HFF-Myc (cell line): Measurements from ENCODE around the gene SEMA4B.

Experiments
- DNase-seq: peaks from one replicate; pipeline ENCODE4 v3.0.0-alpha.2; 2011; ENCODE audit warnings: low read depth; ENCODE audit errors: extremely low read depth
- H3K4me3 ChIP-seq: replicated peaks from 2 replicates; pipeline ENCODE4 v1.5.1; 2011; ENCODE audit warnings: low read depth, mild to moderate bottlenecking, control low read depth, low read length
- TF ChIP-seq, protein P1 (sequence below): IDR thresholded peaks from 2 replicates; pipeline ENCODE4 v1.5.1; 2012; ENCODE audit warnings: mild to moderate bottlenecking, low read depth, low read length, control low read depth; ENCODE audit errors: missing control alignments

The SEMA4B gene

DNA sequence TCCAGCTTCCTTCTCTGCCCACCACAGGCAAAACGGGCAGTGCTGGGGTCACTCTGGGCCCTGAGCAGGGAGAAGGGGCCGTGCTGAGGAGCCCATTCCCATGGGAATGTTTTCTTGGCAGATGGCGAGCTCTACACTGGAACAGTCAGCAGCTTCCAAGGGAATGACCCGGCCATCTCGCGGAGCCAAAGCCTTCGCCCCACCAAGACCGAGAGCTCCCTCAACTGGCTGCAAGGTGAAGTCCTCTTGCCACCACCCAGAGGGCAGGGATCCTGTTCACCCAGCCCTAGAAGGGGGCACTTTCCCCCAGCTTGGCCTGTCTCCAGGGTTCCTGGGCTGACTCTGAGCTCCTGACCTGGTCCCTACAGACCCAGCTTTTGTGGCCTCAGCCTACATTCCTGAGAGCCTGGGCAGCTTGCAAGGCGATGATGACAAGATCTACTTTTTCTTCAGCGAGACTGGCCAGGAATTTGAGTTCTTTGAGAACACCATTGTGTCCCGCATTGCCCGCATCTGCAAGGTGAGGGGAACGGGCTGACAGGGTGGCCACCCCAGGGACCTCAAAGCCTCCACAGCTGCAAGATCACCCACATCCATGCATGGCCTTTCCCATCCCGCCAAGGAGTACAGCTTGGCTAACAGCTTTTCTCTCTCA lies 20.2 kb downstream of the SEMA4B start:
- TF ChIP-seq, protein P1, sequence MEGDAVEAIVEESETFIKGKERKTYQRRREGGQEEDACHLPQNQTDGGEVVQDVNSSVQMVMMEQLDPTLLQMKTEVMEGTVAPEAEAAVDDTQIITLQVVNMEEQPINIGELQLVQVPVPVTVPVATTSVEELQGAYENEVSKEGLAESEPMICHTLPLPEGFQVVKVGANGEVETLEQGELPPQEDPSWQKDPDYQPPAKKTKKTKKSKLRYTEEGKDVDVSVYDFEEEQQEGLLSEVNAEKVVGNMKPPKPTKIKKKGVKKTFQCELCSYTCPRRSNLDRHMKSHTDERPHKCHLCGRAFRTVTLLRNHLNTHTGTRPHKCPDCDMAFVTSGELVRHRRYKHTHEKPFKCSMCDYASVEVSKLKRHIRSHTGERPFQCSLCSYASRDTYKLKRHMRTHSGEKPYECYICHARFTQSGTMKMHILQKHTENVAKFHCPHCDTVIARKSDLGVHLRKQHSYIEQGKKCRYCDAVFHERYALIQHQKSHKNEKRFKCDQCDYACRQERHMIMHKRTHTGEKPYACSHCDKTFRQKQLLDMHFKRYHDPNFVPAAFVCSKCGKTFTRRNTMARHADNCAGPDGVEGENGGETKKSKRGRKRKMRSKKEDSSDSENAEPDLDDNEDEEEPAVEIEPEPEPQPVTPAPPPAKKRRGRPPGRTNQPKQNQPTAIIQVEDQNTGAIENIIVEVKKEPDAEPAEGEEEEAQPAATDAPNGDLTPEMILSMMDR: peak; percentile 84
- DNase-seq: no peak
- H3K4me3 ChIP-seq: no peak overlapping the region

DNA sequence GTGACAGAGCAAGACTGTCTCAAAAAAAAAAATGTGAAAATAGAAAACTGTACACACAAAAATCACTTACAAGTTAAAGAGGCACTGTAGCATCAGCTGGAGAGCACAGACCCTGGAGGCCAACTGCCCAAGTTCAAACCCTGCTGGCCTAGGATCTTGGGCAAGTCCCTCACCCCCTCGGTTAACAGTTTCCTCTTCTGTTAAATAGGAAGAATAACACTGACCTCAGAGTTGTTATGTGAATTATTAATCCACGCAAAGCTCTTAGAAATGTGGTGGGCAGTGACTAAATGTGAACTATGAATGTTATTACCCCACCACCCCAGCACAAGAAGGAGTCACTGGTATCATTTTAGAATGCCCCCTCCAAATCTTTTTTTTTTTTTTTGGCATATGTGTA lies 21.4 kb downstream of the SEMA4B start:
- H3K4me3 ChIP-seq: no peak overlapping the region
- TF ChIP-seq, protein P1: no peak
- no peak for DNase-seq

DNA sequence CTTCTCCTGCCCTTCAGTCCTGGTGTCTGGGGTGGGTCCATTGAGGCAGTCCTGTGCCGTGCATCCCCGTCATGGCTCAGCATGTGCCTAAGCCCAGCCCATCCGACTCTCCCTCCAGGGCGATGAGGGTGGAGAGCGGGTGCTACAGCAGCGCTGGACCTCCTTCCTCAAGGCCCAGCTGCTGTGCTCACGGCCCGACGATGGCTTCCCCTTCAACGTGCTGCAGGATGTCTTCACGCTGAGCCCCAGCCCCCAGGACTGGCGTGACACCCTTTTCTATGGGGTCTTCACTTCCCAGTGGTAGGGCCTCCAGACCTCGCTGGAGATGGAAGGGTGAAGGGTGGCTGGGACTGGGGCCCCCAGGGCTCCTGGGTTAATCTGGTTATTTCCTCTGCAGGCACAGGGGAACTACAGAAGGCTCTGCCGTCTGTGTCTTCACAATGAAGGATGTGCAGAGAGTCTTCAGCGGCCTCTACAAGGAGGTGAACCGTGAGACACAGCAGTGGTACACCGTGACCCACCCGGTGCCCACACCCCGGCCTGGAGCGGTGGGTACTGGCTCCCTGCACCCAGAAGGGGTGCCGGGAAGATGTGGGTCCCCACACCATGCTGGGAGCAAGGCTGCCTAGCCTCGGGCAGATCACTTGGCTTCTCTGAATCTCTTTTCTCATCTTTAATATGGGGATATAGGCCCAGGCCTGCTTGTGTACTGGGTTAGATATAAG lies 22.5 kb downstream of the SEMA4B start:
- no peak overlapping the region for H3K4me3 ChIP-seq
- DNase-seq: no peak
- TF ChIP-seq, protein P1: no peak

DNA sequence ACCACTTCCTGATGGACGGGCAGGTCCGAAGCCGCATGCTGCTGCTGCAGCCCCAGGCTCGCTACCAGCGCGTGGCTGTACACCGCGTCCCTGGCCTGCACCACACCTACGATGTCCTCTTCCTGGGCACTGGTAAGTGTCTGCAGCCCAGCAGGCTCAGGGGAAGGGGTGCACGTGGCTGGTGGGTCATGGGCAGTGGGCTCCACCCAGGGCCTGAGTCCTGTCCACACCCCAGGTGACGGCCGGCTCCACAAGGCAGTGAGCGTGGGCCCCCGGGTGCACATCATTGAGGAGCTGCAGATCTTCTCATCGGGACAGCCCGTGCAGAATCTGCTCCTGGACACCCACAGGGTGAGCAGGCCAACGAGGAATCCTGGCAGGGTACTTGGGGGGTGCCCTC lies 23.9 kb downstream of the SEMA4B start:
- no peak for DNase-seq
- TF ChIP-seq, protein P1: no peak
- H3K4me3 ChIP-seq: no peak overlapping the region

DNA sequence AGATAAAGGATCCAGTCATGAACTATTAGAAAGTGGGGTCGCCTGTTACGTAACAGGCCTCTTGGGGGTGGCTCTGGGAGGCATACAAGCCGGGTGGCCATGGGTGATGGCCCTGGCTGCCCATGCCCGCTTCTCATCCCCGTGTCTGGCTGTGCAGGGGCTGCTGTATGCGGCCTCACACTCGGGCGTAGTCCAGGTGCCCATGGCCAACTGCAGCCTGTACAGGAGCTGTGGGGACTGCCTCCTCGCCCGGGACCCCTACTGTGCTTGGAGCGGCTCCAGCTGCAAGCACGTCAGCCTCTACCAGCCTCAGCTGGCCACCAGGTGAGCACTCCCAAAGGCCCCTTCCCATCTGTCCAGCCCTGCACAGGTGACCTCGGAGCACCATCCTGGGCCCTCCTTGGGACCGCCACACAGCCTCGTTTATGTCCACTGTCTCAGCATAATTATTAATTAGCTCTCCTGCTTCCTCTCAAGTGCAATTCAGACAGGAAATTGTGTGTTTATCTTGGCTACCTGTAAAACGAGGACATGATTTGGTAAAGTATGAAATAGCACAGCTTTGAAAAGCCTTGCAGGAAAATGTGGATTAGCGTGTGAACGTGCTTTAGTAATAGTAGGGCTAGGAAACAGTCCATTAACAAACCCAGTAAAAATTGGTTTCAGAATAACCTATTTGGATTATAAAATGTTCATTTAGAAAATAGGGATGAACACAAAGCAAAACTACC lies 24.5 kb downstream of the SEMA4B start:
- TF ChIP-seq, protein P1: no peak
- H3K4me3 ChIP-seq: no peak overlapping the region
- DNase-seq: no peak

DNA sequence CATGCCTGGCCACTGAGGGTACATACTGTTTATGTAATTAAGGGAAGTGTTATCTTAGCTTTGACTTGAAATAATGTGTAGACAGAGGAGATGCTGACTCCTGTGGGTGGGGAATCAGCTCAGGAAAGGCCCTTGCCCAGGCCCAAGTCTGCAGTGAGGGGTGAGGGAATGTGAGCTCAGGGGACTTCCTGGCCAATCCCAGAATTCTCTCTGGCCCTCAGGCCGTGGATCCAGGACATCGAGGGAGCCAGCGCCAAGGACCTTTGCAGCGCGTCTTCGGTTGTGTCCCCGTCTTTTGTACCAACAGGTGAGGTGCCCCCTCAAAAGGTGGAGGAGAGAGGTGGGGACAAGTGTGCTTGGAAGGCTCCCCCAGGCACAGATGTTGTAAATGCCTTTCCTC lies 26.2 kb downstream of the SEMA4B start:
- TF ChIP-seq, protein P1: no peak
- no peak overlapping the region for H3K4me3 ChIP-seq
- DNase-seq: no peak
